ENCODE results near the gene PHLPP1. TPM values are rescaled to one million over a fixed set of nuclear protein-coding genes. Genes with fewer than 3 reads are reported as not detected.

The PHLPP1 gene
- polyA plus RNA-seq, 1 experiment: 5.6 TPM

GRCh38 chr18:62766266-62766665 is 50.9 kb downstream of the PHLPP1 start:
- H3K9me3 ChIP-seq (ENCODE audit: control insufficient read depth, insufficient read depth, low read length): no peaks in the 10 kb centered on the region
- H3K4me3 ChIP-seq (ENCODE audit: low read depth, low read length): no peak overlapping the region
- DNase-seq (ENCODE audit: low read depth, low spot score): no peak
- POLR2A ChIA-PET: no interaction called here
- no peak overlapping the region for H3K27ac ChIP-seq (ENCODE audit: low read depth, low read length)
- no peak for TF ChIP-seq CTCF (IDR thresholded peaks at IDR 0.05; ENCODE audit: low read depth, low read length)
- H3K27me3 ChIP-seq (ENCODE audit: control insufficient read depth, insufficient read depth, low read length): no peaks in the 10 kb centered on the region
- CTCF ChIA-PET: no interaction called here

GRCh38 chr18:62767321-62767720 is 52.0 kb downstream of the PHLPP1 start:
- Histone ChIP-seq H3K4me3 (ENCODE audit: low read depth, low read length) (no peak overlapping the region), H3K9me3 (ENCODE audit: control insufficient read depth, insufficient read depth, low read length) (no peaks in the 10 kb centered on the region), H3K27me3 (ENCODE audit: control insufficient read depth, insufficient read depth, low read length) (no peaks in the 10 kb centered on the region), H3K27ac (ENCODE audit: low read depth, low read length) (no peak overlapping the region)
- ChIA-PET POLR2A (no interaction called here), CTCF (no interaction called here)
- no peak for DNase-seq (ENCODE audit: low read depth, low spot score)
- no peak for TF ChIP-seq CTCF (IDR thresholded peaks at IDR 0.05; ENCODE audit: low read depth, low read length)

GRCh38 chr18:62767836-62768557 is 52.7 kb downstream of the PHLPP1 start:
- no peak for TF ChIP-seq CTCF (IDR thresholded peaks at IDR 0.05; ENCODE audit: low read depth, low read length)
- H3K27me3 ChIP-seq (ENCODE audit: control insufficient read depth, insufficient read depth, low read length): no peaks in the 10 kb centered on the region
- DNase-seq (ENCODE audit: low read depth, low spot score): no peak
- H3K27ac ChIP-seq (ENCODE audit: low read depth, low read length): no peak overlapping the region
- POLR2A ChIA-PET: no interaction called here
- H3K4me3 ChIP-seq (ENCODE audit: low read depth, low read length): no peak overlapping the region
- CTCF ChIA-PET: no interaction called here
- no peaks in the 10 kb centered on the region for H3K9me3 ChIP-seq (ENCODE audit: control insufficient read depth, insufficient read depth, low read length)

GRCh38 chr18:62768558-62768943 is 53.2 kb downstream of the PHLPP1 start:
- H3K9me3 ChIP-seq (ENCODE audit: control insufficient read depth, insufficient read depth, low read length): no peaks in the 10 kb centered on the region
- no peak overlapping the region for H3K27ac ChIP-seq (ENCODE audit: low read depth, low read length)
- TF ChIP-seq CTCF (IDR thresholded peaks at IDR 0.05; ENCODE audit: low read depth, low read length): no peak
- no peak overlapping the region for H3K4me3 ChIP-seq (ENCODE audit: low read depth, low read length)
- no peak for DNase-seq (ENCODE audit: low read depth, low spot score)
- H3K27me3 ChIP-seq (ENCODE audit: control insufficient read depth, insufficient read depth, low read length): no peaks in the 10 kb centered on the region
- CTCF ChIA-PET: no interaction called here
- POLR2A ChIA-PET: no interaction called here

DNA sequence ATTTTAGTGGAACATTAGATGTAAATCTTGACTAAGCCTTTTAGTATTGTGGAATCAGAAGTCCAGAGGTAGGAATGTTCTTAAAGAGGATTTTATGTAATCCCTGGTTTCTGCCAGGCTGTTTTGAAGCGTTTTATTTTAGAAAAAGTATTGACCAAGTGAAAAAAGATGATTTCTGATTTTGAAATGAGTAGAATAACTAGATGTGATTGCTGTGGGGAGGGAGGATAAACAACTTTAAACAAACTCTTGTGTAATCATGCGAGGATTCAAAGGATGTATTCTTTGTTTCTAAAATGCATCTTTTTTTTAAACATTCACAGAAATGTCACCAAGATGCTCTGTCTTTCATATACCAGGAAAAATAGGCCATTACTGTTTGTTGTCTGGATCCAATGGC is 53.9 kb downstream of the PHLPP1 start:
- POLR2A ChIA-PET: no interaction called here

More for the DNA sequence above, 53.9 kb downstream of the PHLPP1 start:
- Histone ChIP-seq H3K9me3 (ENCODE audit: control insufficient read depth, insufficient read depth, low read length) (no peaks in the 10 kb centered on the region), H3K27ac (ENCODE audit: low read depth, low read length) (no peak overlapping the region), H3K4me3 (ENCODE audit: low read depth, low read length) (no peak overlapping the region), H3K27me3 (ENCODE audit: control insufficient read depth, insufficient read depth, low read length) (no peaks in the 10 kb centered on the region)
- DNase-seq (ENCODE audit: low read depth, low spot score): no peak
- CTCF ChIA-PET: no interaction called here
- TF ChIP-seq CTCF (IDR thresholded peaks at IDR 0.05; ENCODE audit: low read depth, low read length): no peak

All from AG04450 (cell line).